T-helper 1 cell treated with Interleukin-12 subunit alpha and Interleukin-12 subunit beta and Interleukin-4 antibody, amounts not matched to agents 30 μg/mL and 1 μg/mL, for 36 hours (primary cell): ENCODE data around the gene MAGI2.

Experiments
- H3K27ac Mint-ChIP-seq: one replicate; pipeline ENCODE4 v1.8.0; 2021; ENCODE audit warnings: mild to moderate bottlenecking, mixed read lengths
- H3K27me3 Mint-ChIP-seq: one replicate; pipeline ENCODE4 v1.8.0; 2021; ENCODE audit warnings: low read depth, mixed read lengths
- H3K36me3 Mint-ChIP-seq: one replicate; pipeline ENCODE4 v1.8.0; 2021; ENCODE audit warnings: low read depth, mixed read lengths
- H3K4me1 Mint-ChIP-seq: one replicate; pipeline ENCODE4 v1.8.0; 2021; ENCODE audit warnings: low read depth, mixed read lengths
- H3K4me3 Mint-ChIP-seq: one replicate; pipeline ENCODE4 v1.8.0; 2021; ENCODE audit warnings: mild to moderate bottlenecking, moderate library complexity, mixed read lengths
- H3K9me3 Mint-ChIP-seq: one replicate; pipeline ENCODE4 v1.8.0; 2021; ENCODE audit warnings: mixed read lengths

The MAGI2 gene

GRCh38 chr7:79185605-79186004 is 267.9 kb downstream of the MAGI2 start:
- H3K4me3 Mint-ChIP-seq = no peak overlapping the region
- H3K4me1 Mint-ChIP-seq = no peaks in the 10 kb centered on the region
- no peaks in the 10 kb centered on the region for H3K36me3 Mint-ChIP-seq
- H3K9me3 Mint-ChIP-seq = no peaks in the 10 kb centered on the region
- no peaks in the 10 kb centered on the region for H3K27me3 Mint-ChIP-seq
- no peak overlapping the region for H3K27ac Mint-ChIP-seq

- no peak overlapping the region for H3K27ac Mint-ChIP-seq
- H3K36me3 Mint-ChIP-seq = no peaks in the 10 kb centered on the region
- H3K9me3 Mint-ChIP-seq = no peaks in the 10 kb centered on the region
- H3K4me1 Mint-ChIP-seq = no peaks in the 10 kb centered on the region
- no peak overlapping the region for H3K4me3 Mint-ChIP-seq
- H3K27me3 Mint-ChIP-seq = no peaks in the 10 kb centered on the region
Observed at GRCh38 chr7:79182283-79182682, 271.2 kb downstream of the MAGI2 start.

GRCh38 chr7:79180533-79180932 is 272.9 kb downstream of the MAGI2 start:
- H3K27ac Mint-ChIP-seq = no peak overlapping the region
- no peaks in the 10 kb centered on the region for H3K27me3 Mint-ChIP-seq
- no peak overlapping the region for H3K4me3 Mint-ChIP-seq
- H3K9me3 Mint-ChIP-seq = no peaks in the 10 kb centered on the region
- H3K36me3 Mint-ChIP-seq = no peaks in the 10 kb centered on the region
- no peaks in the 10 kb centered on the region for H3K4me1 Mint-ChIP-seq

- no peaks in the 10 kb centered on the region for H3K9me3 Mint-ChIP-seq
- H3K27me3 Mint-ChIP-seq = no peaks in the 10 kb centered on the region
- H3K27ac Mint-ChIP-seq = no peak overlapping the region
- no peaks in the 10 kb centered on the region for H3K4me1 Mint-ChIP-seq
- no peaks in the 10 kb centered on the region for H3K36me3 Mint-ChIP-seq
- H3K4me3 Mint-ChIP-seq = no peak overlapping the region
Observed at GRCh38 chr7:79176859-79177477, 276.5 kb downstream of the MAGI2 start.

GRCh38 chr7:79175374-79175773 is 278.1 kb downstream of the MAGI2 start:
- no peaks in the 10 kb centered on the region for H3K36me3 Mint-ChIP-seq
- H3K4me1 Mint-ChIP-seq = no peaks in the 10 kb centered on the region
- H3K27me3 Mint-ChIP-seq = no peaks in the 10 kb centered on the region
- H3K27ac Mint-ChIP-seq = no peak overlapping the region
- no peak overlapping the region for H3K4me3 Mint-ChIP-seq
- H3K9me3 Mint-ChIP-seq = no peaks in the 10 kb centered on the region

- H3K4me3 Mint-ChIP-seq = no peak overlapping the region
- no peaks in the 10 kb centered on the region for H3K9me3 Mint-ChIP-seq
- no peak overlapping the region for H3K27ac Mint-ChIP-seq
- H3K36me3 Mint-ChIP-seq = no peaks in the 10 kb centered on the region
- H3K4me1 Mint-ChIP-seq = no peaks in the 10 kb centered on the region
- no peaks in the 10 kb centered on the region for H3K27me3 Mint-ChIP-seq
Observed at GRCh38 chr7:79165225-79165624, 288.2 kb downstream of the MAGI2 start.

- Mint-ChIP-seq H3K4me3 (no peak overlapping the region), H3K4me1 (no peaks in the 10 kb centered on the region), H3K27me3 (no peaks in the 10 kb centered on the region), H3K36me3 (no peaks in the 10 kb centered on the region), H3K9me3 (peaks cover 10% of the 10 kb centered on the region), H3K27ac (no peak overlapping the region)
Observed at GRCh38 chr7:79159040-79159664, 294.3 kb downstream of the MAGI2 start.

- Mint-ChIP-seq H3K9me3 (peaks cover 10% of the 10 kb centered on the region), H3K27ac (no peak overlapping the region), H3K36me3 (no peaks in the 10 kb centered on the region), H3K4me3 (no peak overlapping the region), H3K27me3 (no peaks in the 10 kb centered on the region), H3K4me1 (no peaks in the 10 kb centered on the region)
Observed at GRCh38 chr7:79157281-79157680, 296.2 kb downstream of the MAGI2 start.

- Mint-ChIP-seq H3K36me3 (no peaks in the 10 kb centered on the region), H3K9me3 (no peaks in the 10 kb centered on the region), H3K4me3 (no peak overlapping the region), H3K27ac (no peak overlapping the region), H3K4me1 (no peaks in the 10 kb centered on the region), H3K27me3 (no peaks in the 10 kb centered on the region)
Observed at GRCh38 chr7:79149831-79150230, 303.6 kb downstream of the MAGI2 start.

GRCh38 chr7:79142706-79143105 is 310.8 kb downstream of the MAGI2 start:
- Mint-ChIP-seq H3K27ac (no peak overlapping the region), H3K27me3 (no peaks in the 10 kb centered on the region), H3K9me3 (no peaks in the 10 kb centered on the region), H3K4me3 (no peak overlapping the region), H3K4me1 (no peaks in the 10 kb centered on the region), H3K36me3 (no peaks in the 10 kb centered on the region)

- Mint-ChIP-seq H3K9me3 (no peaks in the 10 kb centered on the region), H3K4me3 (no peak overlapping the region), H3K27ac (no peak overlapping the region), H3K4me1 (no peaks in the 10 kb centered on the region), H3K27me3 (no peaks in the 10 kb centered on the region), H3K36me3 (no peaks in the 10 kb centered on the region)
Observed at GRCh38 chr7:79141252-79141651, 312.2 kb downstream of the MAGI2 start.

- Mint-ChIP-seq H3K4me1 (no peaks in the 10 kb centered on the region), H3K27me3 (no peaks in the 10 kb centered on the region), H3K36me3 (no peaks in the 10 kb centered on the region), H3K4me3 (no peak overlapping the region), H3K27ac (no peak overlapping the region), H3K9me3 (no peaks in the 10 kb centered on the region)
Observed at GRCh38 chr7:79137942-79138341, 315.5 kb downstream of the MAGI2 start.

- no peaks in the 10 kb centered on the region for H3K27me3 Mint-ChIP-seq
- H3K9me3 Mint-ChIP-seq = no peaks in the 10 kb centered on the region
- no peaks in the 10 kb centered on the region for H3K4me1 Mint-ChIP-seq
- no peaks in the 10 kb centered on the region for H3K36me3 Mint-ChIP-seq
- no peak overlapping the region for H3K4me3 Mint-ChIP-seq
- H3K27ac Mint-ChIP-seq = no peak overlapping the region
Observed at GRCh38 chr7:79132844-79133451, 320.5 kb downstream of the MAGI2 start.

- Mint-ChIP-seq H3K36me3 (no peaks in the 10 kb centered on the region), H3K27me3 (no peaks in the 10 kb centered on the region), H3K4me3 (no peak overlapping the region), H3K27ac (no peak overlapping the region), H3K4me1 (no peaks in the 10 kb centered on the region), H3K9me3 (no peaks in the 10 kb centered on the region)
Observed at GRCh38 chr7:79130715-79131114, 322.8 kb downstream of the MAGI2 start.

GRCh38 chr7:79124331-79124730 is 329.1 kb downstream of the MAGI2 start:
- H3K9me3 Mint-ChIP-seq = peaks cover 5% of the 10 kb centered on the region
- H3K27me3 Mint-ChIP-seq = no peaks in the 10 kb centered on the region
- no peak overlapping the region for H3K27ac Mint-ChIP-seq
- no peaks in the 10 kb centered on the region for H3K4me1 Mint-ChIP-seq
- no peak overlapping the region for H3K4me3 Mint-ChIP-seq
- no peaks in the 10 kb centered on the region for H3K36me3 Mint-ChIP-seq
